SK-N-SH treated with all-trans-retinoic acid at 6 μM for 48 hours (cell line): ENCODE results near the gene WFDC1.

Experiments used
- ATAC-seq: fragments of 200-7000 bp; cut with Tn5 transposase; 3 replicates; pipeline ENCODE4 v1.9.1; 2020; ENCODE audit warnings: mild to moderate bottlenecking, moderate library complexity
- ARNTL ChIP-seq: fragments of 450-650 bp; formaldehyde crosslinking; IDR thresholded peaks from 2 replicates; pipeline ENCODE4 v1.5.0; 2020; ENCODE audit warnings: low read depth, mild to moderate bottlenecking, moderate library complexity, borderline replicate concordance
- BACH2 ChIP-seq: fragments of 250-450 bp; sonication (Bioruptor Pico); IDR thresholded peaks from 2 replicates; pipeline ENCODE4 v1.9.0; 2021; ENCODE audit warnings: mild to moderate bottlenecking, borderline replicate concordance
- CSDC2 ChIP-seq: fragments of 250-450 bp; sonication (Bioruptor Pico); IDR thresholded peaks from 2 replicates; pipeline ENCODE4 v1.5.0; 2020; ENCODE audit warnings: mild to moderate bottlenecking, moderate library complexity
- ESRRG ChIP-seq: fragments of 250-450 bp; sonication (Bioruptor Pico); IDR thresholded peaks from 2 replicates; pipeline ENCODE4 v1.6.1; 2021; ENCODE audit warnings: mild to moderate bottlenecking
- GLIS3 ChIP-seq: fragments of 250-450 bp; sonication (Bioruptor Pico); IDR thresholded peaks from 2 replicates; pipeline ENCODE4 v1.5.0; 2020; ENCODE audit warnings: mild to moderate bottlenecking, moderate library complexity
- ISL1 ChIP-seq: fragments of 250-450 bp; sonication (Bioruptor Pico); IDR thresholded peaks from 2 replicates; pipeline ENCODE4 v2.1.2; 2022; ENCODE audit warnings: mild to moderate bottlenecking, moderate library complexity
- OSR1 ChIP-seq: fragments of 250-450 bp; sonication (Bioruptor Pico); IDR thresholded peaks from 2 replicates; pipeline ENCODE4 v1.8.0; 2022; ENCODE audit warnings: moderate library complexity, mild to moderate bottlenecking, inconsistent platforms
- PATZ1 ChIP-seq: fragments of 250-450 bp; sonication (Bioruptor Pico); IDR thresholded peaks from 2 replicates; pipeline ENCODE4 v1.8.0; 2020; ENCODE audit warnings: mild to moderate bottlenecking, moderate library complexity, borderline replicate concordance
- PPARA ChIP-seq: fragments of 250-450 bp; sonication (Bioruptor Pico); IDR thresholded peaks from 2 replicates; pipeline ENCODE4 v1.5.0; 2020; ENCODE audit warnings: mild to moderate bottlenecking, borderline replicate concordance
- SNAI2 ChIP-seq: fragments of 250-450 bp; sonication (Bioruptor Pico); IDR thresholded peaks from 2 replicates; pipeline ENCODE4 v1.5.0; 2020; ENCODE audit warnings: mild to moderate bottlenecking, moderate library complexity
- TCF4 ChIP-seq: fragments of 250-450 bp; sonication (Bioruptor Pico); IDR thresholded peaks from 2 replicates; pipeline ENCODE4 v1.8.0; 2021; ENCODE audit warnings: mild to moderate bottlenecking, moderate library complexity, borderline replicate concordance
- TOX ChIP-seq: fragments of 250-450 bp; sonication (Bioruptor Pico); IDR thresholded peaks from 2 replicates; pipeline ENCODE4 v1.8.0; 2021; ENCODE audit warnings: mild to moderate bottlenecking, moderate library complexity, borderline replicate concordance
- ZC3H10 ChIP-seq: fragments of 250-450 bp; sonication (Bioruptor Pico); IDR thresholded peaks from 2 replicates; pipeline ENCODE4 v1.5.1; 2021; ENCODE audit warnings: mild to moderate bottlenecking, moderate library complexity
- ZFP3 ChIP-seq: fragments of 250-450 bp; sonication (Bioruptor Pico); IDR thresholded peaks from 2 replicates; pipeline ENCODE4 v1.5.0; 2020; ENCODE audit warnings: mild to moderate bottlenecking, moderate library complexity
- ZFP30 ChIP-seq: fragments of 450-650 bp; formaldehyde crosslinking; IDR thresholded peaks from 2 replicates; pipeline ENCODE4 v1.5.0; 2022; ENCODE audit warnings: mild to moderate bottlenecking, moderate library complexity
- ZNF565 ChIP-seq: fragments of 450-650 bp; formaldehyde crosslinking; conservative IDR thresholded peaks from 2 replicates; pipeline ENCODE4 v1.5.0; 2020; ENCODE audit warnings: low read depth, mild to moderate bottlenecking, moderate library complexity
- ZNF8 ChIP-seq: fragments of 450-650 bp; formaldehyde crosslinking; IDR thresholded peaks from 2 replicates; pipeline ENCODE4 v1.5.0; 2020; ENCODE audit warnings: mild to moderate bottlenecking, moderate library complexity
- TF ChIP-seq, protein P1 (sequence below): fragments of 250-450 bp; sonication (Bioruptor Pico); IDR thresholded peaks from 2 replicates; pipeline ENCODE4 v1.8.0; 2021; ENCODE audit warnings: low read depth, mild to moderate bottlenecking, moderate library complexity, borderline replicate concordance
- TF ChIP-seq, protein P2 (sequence below): fragments of 250-450 bp; sonication (Bioruptor Pico); IDR thresholded peaks from 2 replicates; pipeline ENCODE4 v1.5.1; 2021; ENCODE audit warnings: mild to moderate bottlenecking, moderate library complexity
- TF ChIP-seq, protein P3 (sequence below): fragments of 250-450 bp; sonication (Bioruptor Pico); IDR thresholded peaks from 2 replicates; pipeline ENCODE4 v1.5.0; 2020; ENCODE audit warnings: mild to moderate bottlenecking, moderate library complexity

WFDC1 gene

DNA sequence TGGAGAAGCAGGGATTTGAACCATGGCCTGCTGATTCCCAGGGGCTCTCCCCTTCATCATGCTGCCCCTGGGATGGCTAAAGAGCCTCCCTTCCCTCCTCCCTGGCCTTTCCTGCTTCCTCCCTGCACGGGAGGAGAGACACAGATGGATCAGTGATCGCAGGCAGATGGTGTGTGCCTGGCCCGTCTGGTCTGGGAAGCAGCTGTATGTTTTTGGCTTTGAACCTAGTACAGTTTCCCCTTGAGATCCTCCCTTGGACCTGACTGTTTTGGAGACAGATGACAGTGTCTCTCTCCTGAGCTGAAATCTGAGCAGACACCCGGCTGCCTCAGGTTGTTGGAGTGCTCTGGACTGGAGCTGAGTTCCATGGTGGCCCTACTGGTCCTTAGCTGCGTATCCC lies 44.6 kb downstream of the WFDC1 start:
- ATAC-seq = no peak
- TF ChIP-seq, protein P1, sequence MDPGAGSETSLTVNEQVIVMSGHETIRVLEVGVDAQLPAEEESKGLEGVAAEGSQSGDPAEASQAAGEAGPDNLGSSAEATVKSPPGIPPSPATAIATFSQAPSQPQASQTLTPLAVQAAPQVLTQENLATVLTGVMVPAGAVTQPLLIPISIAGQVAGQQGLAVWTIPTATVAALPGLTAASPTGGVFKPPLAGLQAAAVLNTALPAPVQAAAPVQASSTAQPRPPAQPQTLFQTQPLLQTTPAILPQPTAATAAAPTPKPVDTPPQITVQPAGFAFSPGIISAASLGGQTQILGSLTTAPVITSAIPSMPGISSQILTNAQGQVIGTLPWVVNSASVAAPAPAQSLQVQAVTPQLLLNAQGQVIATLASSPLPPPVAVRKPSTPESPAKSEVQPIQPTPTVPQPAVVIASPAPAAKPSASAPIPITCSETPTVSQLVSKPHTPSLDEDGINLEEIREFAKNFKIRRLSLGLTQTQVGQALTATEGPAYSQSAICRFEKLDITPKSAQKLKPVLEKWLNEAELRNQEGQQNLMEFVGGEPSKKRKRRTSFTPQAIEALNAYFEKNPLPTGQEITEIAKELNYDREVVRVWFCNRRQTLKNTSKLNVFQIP (CRISPR knock-in tag) = no peak
- TF ChIP-seq, protein P2, sequence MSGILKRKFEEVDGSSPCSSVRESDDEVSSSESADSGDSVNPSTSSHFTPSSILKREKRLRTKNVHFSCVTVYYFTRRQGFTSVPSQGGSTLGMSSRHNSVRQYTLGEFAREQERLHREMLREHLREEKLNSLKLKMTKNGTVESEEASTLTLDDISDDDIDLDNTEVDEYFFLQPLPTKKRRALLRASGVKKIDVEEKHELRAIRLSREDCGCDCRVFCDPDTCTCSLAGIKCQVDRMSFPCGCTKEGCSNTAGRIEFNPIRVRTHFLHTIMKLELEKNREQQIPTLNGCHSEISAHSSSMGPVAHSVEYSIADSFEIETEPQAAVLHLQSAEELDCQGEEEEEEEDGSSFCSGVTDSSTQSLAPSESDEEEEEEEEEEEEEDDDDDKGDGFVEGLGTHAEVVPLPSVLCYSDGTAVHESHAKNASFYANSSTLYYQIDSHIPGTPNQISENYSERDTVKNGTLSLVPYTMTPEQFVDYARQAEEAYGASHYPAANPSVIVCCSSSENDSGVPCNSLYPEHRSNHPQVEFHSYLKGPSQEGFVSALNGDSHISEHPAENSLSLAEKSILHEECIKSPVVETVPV (CRISPR knock-in tag) = no peak
- TF ChIP-seq ZC3H10 (CRISPR knock-in tag) (no peak), ISL1 (CRISPR knock-in tag) (no peak), BACH2 (CRISPR knock-in tag) (no peak), ARNTL (CRISPR knock-in tag) (no peak), SNAI2 (no peak), ESRRG (CRISPR knock-in tag) (no peak), TCF4 (no peak)

- ATAC-seq = no peak
- TF ChIP-seq ESRRG (CRISPR knock-in tag) (no peak), BACH2 (CRISPR knock-in tag) (no peak), GLIS3 (no peak), PPARA (CRISPR knock-in tag) (no peak), CSDC2 (CRISPR knock-in tag) (no peak)
- TF ChIP-seq, protein P2 (CRISPR knock-in tag) = no peak
Observed at GRCh38 chr16:84339766-84340165, 45.1 kb downstream of the WFDC1 start.

- no peak for ATAC-seq
Observed at GRCh38 chr16:84340325-84341040, 45.8 kb downstream of the WFDC1 start.

GRCh38 chr16:84341528-84342295 lies 47.0 kb downstream of the WFDC1 start:
- no peak for ATAC-seq
- no peak for TF ChIP-seq TOX
- TF ChIP-seq GLIS3 = no peak
- TF ChIP-seq ZNF8 (CRISPR knock-in tag) = no peak
- TF ChIP-seq ESRRG (CRISPR knock-in tag) = no peak
- TF ChIP-seq TCF4 = no peak
- TF ChIP-seq BACH2 (CRISPR knock-in tag) = no peak
- TF ChIP-seq ZNF565 (CRISPR knock-in tag) = no peak
- no peak for TF ChIP-seq CSDC2 (CRISPR knock-in tag)
- no peak for TF ChIP-seq ARNTL (CRISPR knock-in tag)
- TF ChIP-seq ZFP30 (CRISPR knock-in tag) = no peak
- no peak for TF ChIP-seq PATZ1 (CRISPR knock-in tag)
- TF ChIP-seq ZC3H10 (CRISPR knock-in tag) = no peak
- no peak for TF ChIP-seq ZFP3 (CRISPR knock-in tag)
- TF ChIP-seq, protein P2 (CRISPR knock-in tag) = no peak
- TF ChIP-seq, protein P1 (CRISPR knock-in tag) = no peak
- TF ChIP-seq, protein P3, sequence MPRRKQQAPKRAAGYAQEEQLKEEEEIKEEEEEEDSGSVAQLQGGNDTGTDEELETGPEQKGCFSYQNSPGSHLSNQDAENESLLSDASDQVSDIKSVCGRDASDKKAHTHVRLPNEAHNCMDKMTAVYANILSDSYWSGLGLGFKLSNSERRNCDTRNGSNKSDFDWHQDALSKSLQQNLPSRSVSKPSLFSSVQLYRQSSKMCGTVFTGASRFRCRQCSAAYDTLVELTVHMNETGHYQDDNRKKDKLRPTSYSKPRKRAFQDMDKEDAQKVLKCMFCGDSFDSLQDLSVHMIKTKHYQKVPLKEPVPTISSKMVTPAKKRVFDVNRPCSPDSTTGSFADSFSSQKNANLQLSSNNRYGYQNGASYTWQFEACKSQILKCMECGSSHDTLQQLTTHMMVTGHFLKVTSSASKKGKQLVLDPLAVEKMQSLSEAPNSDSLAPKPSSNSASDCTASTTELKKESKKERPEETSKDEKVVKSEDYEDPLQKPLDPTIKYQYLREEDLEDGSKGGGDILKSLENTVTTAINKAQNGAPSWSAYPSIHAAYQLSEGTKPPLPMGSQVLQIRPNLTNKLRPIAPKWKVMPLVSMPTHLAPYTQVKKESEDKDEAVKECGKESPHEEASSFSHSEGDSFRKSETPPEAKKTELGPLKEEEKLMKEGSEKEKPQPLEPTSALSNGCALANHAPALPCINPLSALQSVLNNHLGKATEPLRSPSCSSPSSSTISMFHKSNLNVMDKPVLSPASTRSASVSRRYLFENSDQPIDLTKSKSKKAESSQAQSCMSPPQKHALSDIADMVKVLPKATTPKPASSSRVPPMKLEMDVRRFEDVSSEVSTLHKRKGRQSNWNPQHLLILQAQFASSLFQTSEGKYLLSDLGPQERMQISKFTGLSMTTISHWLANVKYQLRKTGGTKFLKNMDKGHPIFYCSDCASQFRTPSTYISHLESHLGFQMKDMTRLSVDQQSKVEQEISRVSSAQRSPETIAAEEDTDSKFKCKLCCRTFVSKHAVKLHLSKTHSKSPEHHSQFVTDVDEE (CRISPR knock-in tag) = no peak
- no peak for TF ChIP-seq OSR1

More at GRCh38 chr16:84340325-84341040, 45.8 kb downstream of the WFDC1 start:
- TF ChIP-seq ZNF565 (CRISPR knock-in tag) (no peak), ZFP30 (CRISPR knock-in tag) (no peak)
